Cortex of kidney (tissue), 1 donor: ENCODE results near the gene VTI1A.

Experiments
- DNase-seq: peaks from one replicate; lab custom pipeline; 2025; lab: John Stamatoyannopoulos, UW

The VTI1A gene

DNA sequence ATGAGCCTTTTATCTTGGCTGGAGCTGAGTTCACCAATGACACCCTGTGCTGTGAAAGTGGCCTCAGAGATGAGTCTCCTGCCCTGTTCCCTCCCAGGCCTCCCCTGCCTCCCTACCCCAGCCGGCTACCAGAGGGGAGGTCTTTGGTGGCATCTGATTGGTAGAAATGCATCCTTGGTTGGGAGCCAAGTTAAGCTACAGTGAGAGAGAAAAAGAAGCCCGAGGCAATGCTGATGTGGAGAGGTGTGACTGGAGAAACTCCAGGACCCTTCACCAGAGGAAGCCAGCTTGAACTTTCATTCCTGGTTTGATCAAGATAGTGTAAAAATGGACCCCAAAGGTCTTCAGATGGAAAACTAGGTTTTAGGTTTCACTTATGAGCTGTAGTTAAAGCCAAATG lies 311.9 kb downstream of the VTI1A start:
- DNase-seq, result no peak

DNA sequence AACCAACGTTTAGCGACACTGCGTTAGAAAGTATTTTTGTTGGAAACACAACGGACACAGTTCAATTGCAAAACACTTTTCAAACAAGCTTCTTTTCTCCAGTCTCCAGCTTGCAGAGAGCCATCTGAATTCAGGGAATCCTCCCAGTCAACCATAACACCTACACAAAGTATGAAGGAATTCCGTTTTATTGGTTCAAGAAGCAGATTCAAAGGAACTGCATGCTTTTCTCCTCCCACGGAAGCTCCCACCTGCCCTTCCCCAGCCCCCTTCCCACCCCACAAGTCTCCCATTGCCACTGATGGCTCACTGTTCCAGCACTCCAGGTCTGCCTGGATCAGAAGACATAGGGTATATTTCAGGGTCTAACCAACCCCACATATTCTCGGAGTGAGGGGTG lies 312.5 kb downstream of the VTI1A start:
- DNase-seq, result no peak

DNA sequence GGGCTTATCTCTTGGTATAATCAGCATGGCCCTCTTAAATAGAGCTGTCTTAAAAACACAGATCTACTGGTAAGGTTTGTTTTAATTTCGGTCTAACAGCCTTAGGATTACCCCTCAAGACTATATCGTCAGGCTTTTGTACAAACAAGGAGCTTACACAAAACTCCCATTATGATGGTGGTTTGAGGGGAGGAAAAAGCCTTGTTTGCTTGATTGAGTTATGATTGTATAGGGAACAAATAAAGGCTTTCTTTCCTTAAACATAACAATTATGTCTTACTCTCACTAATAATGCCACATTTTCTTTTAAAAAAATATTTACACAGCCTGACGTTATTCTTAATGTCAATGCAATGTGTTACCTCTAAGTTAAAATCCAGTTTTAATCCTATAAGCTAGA lies 314.2 kb downstream of the VTI1A start:
- DNase-seq, result no peak

DNA sequence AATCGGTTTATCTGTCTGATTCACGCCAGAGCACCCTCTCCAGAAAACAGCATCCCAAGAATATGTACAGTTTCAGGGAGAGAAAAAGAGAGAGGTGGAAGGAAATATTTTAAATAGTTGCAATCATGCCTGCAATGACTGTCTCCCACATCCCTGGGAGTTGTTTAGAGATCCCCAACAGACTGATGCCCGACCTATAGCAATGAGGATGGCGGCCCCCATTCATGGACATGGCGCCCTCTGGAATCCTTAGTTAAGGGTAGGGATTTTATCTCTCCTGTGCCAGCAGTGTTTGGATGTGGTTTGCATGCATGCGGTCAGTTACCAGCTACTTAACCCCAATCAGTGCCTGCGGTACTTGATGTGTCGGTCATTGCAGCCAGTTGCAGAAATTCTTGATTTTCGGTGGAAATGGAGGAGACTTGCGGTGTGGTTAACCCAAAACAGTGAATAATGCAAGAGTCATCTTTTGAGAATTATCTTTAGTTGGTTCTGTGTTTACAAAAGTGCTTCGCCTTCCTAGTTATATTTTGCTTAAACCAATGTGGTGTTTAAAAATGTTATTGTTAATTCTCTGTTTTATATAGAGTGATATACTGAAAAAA lies 317.0 kb downstream of the VTI1A start:
- no peak for DNase-seq

DNA sequence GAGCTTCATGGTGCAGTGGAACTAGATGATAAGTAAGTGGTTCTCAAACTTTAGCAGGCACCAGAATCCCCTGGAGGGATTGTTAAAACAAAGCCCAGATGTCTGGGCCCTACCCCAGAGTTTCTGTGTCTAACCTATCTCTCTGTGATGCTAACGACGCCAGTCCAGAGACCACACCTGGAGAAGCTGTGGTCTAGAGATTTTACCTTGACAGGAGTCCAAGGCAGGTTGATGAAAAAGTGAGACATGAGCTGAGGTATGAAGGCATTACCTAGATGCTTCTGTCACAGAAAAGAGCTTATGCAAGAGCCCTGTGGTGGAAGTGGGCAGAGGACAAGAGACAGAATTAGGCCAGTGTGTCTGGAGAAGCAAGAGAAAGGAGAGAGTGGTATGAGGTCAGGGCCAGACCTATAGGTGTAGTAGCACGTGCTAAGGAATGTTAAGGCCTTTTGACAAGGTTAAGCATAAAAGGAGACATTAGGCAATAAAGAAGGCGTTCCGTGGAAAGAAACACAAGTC lies 318.8 kb downstream of the VTI1A start:
- DNase-seq, result no peak

DNA sequence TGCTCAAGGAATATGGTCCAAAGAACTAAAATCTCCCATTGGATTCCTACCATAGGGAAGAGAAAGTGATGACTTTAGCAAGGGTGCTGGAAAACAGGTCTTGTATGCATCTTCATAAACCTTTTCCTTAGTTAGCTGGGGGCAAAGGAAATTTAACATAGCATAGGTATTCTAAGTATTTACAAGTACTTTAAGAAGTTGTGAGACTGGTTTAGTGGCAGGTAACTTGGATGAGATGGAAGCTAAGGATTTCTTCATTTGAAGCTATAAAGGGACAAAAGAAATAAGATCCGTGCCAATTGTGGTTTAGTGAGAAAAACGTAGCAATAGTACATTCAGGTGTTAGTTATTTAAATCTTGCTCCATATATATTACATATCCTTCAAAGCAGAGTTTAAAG lies 319.6 kb downstream of the VTI1A start:
- DNase-seq, result no peak

DNA sequence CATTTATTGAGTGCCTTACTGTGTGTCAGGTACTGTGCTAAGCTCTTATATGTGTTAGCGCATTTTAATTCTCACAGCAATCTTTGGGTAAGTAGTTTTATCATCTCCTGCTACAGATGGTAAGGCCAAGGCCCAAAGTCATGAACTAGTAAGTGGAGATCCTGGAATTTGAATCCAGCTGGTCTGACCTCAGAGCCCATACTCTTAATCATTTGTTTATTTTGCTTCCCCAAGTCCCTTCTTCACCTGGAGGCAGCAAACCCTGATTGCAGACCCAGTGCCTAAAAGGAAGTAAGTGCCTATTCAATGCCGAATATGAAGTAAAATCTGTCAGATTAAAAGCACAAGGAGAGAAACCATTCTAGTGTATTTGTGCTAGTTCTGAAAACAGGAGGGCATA lies 320.1 kb downstream of the VTI1A start:
- DNase-seq, result no peak

DNA sequence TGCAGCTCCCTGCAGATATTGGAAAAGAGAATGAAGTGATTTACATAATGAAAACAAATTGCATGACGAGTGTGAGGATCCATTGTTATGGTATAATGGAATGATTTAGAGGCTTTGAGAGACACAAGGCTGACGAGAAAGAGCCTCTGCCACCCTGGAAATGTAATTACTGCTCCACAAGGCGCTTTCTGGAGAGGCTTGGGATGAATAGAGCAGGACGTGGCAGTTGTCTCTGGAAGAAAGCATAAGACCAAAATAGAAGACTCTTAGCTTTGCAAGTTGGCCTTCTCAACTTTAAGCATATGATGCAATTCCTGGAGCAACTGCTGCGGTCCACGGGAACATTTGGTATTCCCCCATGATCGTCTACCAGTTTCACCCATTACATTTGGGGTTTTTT lies 321.1 kb downstream of the VTI1A start:
- DNase-seq, result no peak

DNA sequence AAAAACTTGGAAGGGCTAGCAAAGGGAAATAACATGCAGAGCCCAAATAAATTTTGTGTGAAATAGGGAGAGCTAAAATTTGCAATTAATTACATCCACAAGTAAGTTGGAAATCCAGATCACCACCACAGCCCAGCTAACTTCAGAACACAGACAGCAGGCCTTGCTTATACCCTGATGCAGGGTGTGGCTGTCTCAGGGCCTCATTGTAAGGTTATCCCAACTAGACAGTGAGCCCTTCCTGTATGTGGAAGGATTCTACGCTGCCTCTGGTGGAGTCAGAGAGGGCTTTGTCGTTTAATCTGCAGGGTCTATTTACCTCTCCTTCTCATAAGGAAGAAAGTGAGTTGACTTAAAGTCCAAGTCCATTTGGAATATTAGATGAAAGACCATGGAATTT lies 322.1 kb downstream of the VTI1A start:
- no peak for DNase-seq

DNA sequence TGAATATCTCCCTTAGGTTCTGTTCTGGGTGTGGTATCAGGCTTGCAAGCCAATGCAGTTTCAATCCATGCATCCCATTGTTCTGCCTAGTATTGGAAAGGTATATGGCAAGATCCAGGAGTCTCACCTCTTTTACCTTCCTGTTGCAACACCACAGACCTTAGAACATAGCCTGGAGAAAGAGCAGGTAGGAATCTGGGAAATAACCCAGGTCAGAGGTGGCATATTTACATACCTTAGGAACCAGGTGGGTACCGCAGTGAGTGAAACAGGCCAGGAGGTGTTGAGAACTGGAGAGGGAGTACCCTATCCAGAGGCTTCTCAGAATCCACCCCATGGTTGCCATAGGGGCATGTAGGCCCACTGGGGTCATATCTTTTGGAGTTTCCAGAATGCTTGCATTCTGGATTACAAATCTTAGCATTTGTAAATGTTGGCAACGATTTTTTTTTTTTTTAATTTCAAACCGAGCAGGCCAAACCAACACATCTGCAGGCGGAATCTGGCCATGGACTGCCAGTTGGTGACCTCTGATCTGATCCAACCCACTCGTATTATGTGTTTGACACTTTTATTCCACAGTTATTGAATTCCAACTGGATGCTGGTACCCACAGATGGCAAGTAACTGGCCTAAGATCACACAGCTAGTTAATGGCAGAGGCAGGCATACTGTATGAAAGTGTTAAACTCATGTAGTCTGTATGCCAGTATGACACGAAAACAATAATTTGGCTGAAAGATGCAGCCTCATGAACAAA lies 322.8 kb downstream of the VTI1A start:
- DNase-seq, result no peak

DNA sequence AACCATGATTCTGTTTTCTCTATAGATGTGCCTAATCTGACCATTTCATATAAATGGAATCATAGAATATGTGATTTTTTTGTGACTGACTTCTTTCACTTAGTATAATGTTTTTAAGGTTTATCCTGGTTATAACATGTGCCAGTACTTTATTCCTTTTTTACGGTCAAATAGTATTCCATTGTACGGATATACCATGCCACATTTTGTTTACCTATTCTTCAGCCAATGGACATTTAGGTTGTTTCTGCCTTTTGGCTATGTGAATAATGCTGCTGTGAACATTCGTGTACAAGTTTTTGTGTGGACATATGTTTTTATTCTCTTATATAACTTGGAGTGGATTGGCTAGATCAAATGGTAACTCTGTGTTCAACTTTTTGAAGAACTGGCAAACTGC lies 324.7 kb downstream of the VTI1A start:
- DNase-seq, result no peak

DNA sequence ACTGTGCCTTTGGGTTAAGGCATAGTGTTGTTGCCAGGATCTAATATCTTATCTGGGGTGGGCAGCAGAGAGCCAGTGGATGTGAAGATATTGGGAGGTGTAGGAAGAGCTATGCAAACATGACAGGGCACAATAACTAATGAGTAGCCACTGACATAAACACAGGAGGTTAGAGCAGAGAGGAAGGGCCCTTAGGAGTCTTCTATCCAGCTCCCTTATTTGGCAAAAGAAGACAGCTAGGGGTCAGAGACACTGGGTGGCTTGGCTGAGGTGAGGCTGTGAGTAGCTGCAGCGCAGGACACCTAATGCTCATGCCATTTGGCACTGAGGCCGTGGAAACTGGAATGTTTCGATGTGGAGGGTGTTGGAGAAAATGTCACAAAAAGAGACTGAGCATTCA lies 326.8 kb downstream of the VTI1A start:
- DNase-seq, result no peak

DNA sequence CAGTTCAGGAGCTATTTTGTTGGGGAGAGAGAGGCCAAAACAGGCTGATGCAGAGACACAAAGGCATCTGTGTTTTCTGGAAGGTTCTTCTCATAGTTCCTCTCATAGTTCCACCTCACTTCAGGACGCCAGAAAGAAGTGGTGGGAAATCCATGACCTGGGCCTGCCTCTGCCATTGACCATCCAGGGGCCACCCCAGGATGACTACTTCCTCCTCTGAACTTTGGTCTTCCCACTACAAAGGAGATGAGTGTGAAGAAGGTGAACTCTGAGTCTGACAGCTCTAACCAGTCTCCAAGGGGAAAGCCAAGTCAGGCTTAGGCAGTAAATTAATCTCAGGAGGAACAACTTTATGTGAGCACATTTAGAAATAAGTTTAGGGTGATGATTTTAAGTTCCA lies 327.2 kb downstream of the VTI1A start:
- no peak for DNase-seq

DNA sequence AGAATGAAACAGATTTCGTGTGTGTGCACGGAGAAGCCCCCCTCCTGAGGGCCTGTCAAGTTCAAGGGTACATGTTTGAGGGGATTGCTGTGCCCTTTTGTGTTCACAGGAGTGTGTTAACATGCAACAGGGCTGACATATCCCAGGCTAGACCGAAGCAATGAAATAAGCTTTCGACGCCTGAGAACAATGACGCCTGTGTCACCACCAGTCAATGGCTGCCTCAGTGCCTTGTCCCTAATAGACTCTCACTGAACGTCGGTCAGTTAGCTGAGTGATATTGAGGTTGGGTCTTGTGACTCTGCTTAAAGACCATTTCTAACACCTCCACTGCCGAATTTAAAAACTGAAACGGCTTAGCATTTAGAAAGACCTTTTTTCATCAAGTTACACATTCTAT lies 327.8 kb downstream of the VTI1A start:
- DNase-seq, result no peak

DNA sequence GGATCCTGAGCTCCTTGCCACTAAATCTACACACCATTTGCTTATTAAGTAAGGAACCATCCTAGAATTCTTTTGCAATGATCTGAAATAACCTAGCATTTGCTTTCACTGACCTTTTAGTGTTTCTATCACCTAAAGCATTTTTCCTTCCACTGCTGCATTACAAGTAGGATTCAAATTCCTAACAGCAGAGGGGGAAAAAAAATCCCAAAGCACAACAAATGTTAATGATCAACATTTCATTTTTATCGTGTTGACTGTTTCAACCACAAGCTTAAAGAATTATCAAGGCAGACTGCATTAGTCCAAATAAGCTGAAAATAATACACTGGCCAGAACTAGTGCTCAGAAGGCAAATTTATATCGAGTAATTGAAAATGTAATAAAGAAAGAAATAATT lies 328.4 kb downstream of the VTI1A start:
- no peak for DNase-seq

DNA sequence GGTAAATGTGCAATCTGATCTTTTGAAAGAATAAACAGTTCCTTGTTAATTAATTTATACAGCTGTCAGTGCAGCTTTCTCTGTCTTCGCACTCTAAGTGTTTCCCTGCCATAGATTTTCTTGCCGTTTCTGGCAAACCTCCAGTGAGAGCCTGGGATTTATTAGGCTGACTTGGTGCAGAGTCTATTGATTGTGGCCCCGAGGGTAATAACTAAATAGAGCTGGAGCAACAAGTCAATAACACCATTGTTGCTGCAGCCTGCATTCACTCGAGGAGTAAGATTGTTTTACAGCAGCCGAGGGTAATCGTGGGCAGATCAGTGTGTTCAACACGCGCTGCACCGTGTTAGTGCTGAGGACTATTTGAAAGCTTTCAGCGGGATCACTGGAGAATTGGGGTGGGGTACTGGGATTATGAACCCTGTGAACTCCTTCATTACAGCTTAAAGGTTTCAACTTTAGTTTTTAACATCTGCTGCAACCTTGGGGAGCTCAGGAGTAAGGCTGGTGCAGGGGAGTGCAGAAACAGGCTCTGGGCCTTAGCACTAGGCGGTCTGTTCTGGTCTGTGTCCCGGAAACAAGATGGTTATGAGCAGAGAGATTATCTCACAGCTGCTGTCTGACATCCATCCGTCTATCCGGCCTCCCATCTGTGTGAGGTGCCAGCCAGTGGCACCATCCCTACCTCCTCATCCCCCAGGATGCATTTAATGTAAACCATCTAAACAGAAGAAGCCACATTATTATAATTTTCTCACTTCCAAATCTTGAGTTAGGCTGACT lies 329.1 kb downstream of the VTI1A start:
- no peak for DNase-seq

DNA sequence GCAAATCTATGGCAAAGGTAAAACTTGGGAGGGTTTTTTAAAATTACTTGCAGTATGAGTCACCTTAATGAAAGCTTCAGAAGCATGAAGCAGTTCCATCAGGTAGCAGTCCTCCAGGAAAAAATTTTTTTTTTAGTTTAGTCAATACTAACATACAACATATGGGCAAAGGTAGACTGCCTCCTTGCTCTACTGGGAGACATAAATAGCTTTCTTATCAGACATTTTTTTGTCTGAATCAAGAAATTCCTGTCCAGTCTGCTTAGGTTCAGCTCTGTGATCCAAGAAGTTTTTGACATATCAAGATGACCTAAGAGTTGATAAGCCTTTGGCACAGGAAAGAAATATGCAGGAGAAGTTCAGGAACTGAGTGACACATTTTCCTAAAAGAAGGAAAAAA lies 331.6 kb downstream of the VTI1A start:
- no peak for DNase-seq

DNA sequence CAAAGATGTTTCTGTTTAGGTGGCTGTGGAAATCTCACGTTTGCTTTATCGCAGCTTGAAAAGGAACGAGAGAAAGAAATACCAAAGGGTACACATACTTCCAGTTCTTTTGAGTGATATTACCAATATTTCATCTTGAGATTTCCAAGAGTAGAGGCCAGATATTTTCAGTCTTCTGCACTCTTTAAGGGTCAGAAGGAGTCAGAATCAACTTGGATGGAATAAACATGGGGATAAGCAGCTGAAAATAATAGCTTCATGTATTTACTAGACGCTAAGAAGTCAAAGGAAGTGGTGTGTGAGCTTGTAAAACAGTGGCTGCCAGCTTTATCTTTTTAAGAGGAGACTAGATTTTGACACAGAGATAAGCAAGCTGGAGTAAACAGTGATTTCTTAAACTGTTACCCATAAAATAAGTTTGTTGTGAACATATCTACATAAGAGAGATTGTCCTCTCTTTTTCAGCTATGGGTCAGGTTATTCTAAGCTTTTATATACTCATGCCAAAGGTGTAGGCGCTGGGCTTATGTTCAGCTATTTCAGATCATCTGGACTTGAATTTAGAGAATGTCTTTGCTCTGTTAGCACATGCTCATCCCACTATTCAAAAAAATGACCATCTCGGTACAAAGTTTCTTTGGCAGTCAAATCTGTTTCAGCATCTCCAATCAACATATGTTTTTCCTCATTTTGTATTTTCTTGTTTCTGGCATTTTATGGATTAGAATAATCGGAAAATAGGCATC lies 332.2 kb downstream of the VTI1A start:
- DNase-seq, result no peak

DNA sequence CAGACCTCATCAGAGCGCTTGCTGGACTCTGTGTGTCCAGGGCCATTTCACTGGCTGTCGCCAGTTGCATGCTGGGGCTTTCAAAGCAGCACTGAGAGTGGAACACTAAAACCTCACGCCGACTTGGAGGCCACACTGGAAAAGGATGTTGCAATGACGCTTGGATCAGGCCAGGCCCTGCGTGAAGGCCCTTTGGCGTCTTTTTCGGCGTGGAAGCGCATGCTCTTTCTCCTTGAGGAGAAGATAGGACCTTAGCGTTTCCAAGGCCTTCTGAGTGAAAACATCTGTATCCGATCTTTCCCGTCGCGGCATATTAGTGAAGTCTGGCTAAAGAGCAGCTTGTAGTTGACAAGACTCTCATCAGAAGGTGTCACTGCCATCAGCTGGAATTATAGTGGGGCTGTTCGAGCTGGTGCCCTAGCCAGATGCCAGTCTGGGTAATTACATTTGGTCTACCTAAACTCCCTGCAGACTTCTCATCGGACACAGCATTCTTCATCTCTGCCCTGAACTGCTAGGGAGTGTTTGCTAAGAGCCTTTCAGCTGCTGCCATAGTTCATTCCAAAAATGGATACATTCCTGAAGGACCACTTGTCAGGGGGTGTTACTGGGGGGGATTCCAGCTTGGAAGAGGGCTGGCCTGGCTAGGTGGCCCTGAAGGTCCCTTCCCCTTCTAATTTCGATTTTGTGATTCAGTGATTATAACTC lies 335.3 kb downstream of the VTI1A start:
- DNase-seq, result no peak

DNA sequence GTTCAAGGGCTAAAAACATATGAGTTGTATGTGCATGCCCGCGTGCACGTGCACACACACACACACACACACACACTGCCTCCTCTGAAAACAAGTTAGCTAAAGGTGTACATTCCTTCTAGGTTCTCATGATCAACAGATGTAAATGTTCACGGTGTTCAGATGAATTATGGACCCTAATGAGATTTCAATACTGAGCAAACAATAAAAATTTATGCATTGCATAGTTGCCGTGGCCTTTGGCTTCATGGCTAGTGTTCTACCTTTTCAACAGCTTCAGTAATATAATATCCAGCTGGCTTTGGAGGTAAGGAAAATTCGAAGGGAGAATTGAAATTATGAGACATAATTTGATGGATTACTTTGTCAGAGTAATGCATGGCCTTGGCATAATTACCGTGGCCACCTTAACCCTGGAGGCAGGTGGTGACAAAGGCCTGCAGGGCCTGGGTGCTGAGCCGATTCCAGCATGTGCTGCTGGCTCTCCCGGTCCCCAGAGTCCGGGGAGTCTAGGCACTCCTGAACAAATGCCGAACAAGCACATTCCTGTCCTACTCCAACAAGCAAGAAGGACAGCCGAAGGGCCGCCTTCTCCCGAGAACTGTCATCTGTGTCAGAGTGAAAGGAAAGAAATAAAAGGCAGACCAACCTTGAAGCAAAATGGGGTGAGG lies 336.5 kb downstream of the VTI1A start:
- no peak for DNase-seq

DNA sequence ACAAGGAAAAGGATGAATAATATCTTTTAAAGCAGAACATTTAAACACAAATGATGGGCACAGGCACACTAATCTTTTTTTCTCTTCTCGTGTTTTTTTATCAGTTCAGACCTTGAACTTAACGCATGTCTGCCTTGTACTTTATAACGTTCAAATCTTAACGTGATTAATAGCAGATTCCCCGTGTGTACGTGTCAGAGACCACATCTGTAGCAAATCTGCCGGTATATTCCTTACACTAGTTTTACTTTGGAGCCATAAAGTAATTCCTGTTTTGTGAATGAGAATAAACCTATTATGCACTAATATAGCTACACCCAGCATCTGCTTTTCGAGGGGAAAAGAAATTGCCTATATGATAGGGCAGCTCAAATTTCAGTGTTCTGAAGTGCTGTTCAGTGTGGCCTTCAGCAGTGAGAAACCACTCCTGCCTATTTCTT lies 337.0 kb downstream of the VTI1A start:
- DNase-seq, result no peak
